ENCODE data around the gene PLPP3. TPM values are rescaled to one million over a fixed set of nuclear protein-coding genes. Genes with fewer than 3 reads are reported as not detected.
A peak's percentile ranks its signal among the peaks of the same experiment; 100 is the strongest.

The PLPP3 gene
- polyA plus RNA-seq, 1 donor: 91.7 TPM

- peak; percentile 56 for DNase-seq
Measured at GRCh38 chr1:56578138-56578962, 1.0 kb downstream of the PLPP3 start.

- peak; percentile 61 for DNase-seq
Measured at GRCh38 chr1:56577406-56578137, 1.8 kb downstream of the PLPP3 start.

GRCh38 chr1:56576880-56577405 is 2.4 kb downstream of the PLPP3 start:
- DNase-seq: peak; percentile 33

- DNase-seq: no peak
Measured at GRCh38 chr1:56575865-56576264, 3.5 kb downstream of the PLPP3 start.

GRCh38 chr1:56574794-56575193 is 4.6 kb downstream of the PLPP3 start:
- no peak for DNase-seq

- no peak for DNase-seq
Measured at GRCh38 chr1:56573311-56573710, 6.1 kb downstream of the PLPP3 start.

GRCh38 chr1:56572334-56573050 is 6.9 kb downstream of the PLPP3 start:
- DNase-seq: no peak

- DNase-seq: no peak
Measured at GRCh38 chr1:56571448-56571847, 7.9 kb downstream of the PLPP3 start.

- no peak for DNase-seq
Measured at GRCh38 chr1:56570924-56571372, 8.4 kb downstream of the PLPP3 start.

GRCh38 chr1:56569661-56570060 is 9.7 kb downstream of the PLPP3 start:
- DNase-seq: no peak

GRCh38 chr1:56566994-56567393 is 12.4 kb downstream of the PLPP3 start:
- no peak for DNase-seq

GRCh38 chr1:56566061-56566744 is 13.2 kb downstream of the PLPP3 start:
- DNase-seq: no peak

GRCh38 chr1:56564615-56565014 is 14.7 kb downstream of the PLPP3 start:
- no peak for DNase-seq

GRCh38 chr1:56563568-56563967 is 15.8 kb downstream of the PLPP3 start:
- DNase-seq: no peak

GRCh38 chr1:56562891-56563452 is 16.4 kb downstream of the PLPP3 start:
- no peak for DNase-seq

- DNase-seq: no peak
Measured at GRCh38 chr1:56561227-56562019, 17.9 kb downstream of the PLPP3 start.

GRCh38 chr1:56557746-56558145 is 21.6 kb downstream of the PLPP3 start:
- no peak for DNase-seq

- DNase-seq: no peak
Measured at GRCh38 chr1:56555448-56555847, 23.9 kb downstream of the PLPP3 start.

- no peak for DNase-seq
Measured at GRCh38 chr1:56553046-56553445, 26.3 kb downstream of the PLPP3 start.

- no peak for DNase-seq
Measured at GRCh38 chr1:56552349-56552748, 27.0 kb downstream of the PLPP3 start.

- DNase-seq: no peak
Measured at GRCh38 chr1:56551691-56552090, 27.7 kb downstream of the PLPP3 start.
